Stimulated activated CD4-positive, alpha-beta T cell treated with anti-CD3 and anti-CD28 coated beads, Interleukin-12 subunit alpha, Interleukin-12 subunit beta, amount 100 ng/mL, for 4 hours (primary cell): ENCODE results near the gene GRIK2.

ENCODE experiments used
- DNase-seq: peaks from one replicate; pipeline ENCODE4 v3.0.0-alpha.2; 2020

GRIK2 gene

GRCh38 chr6:101462576-101462975 is 69.1 kb downstream of the GRIK2 start:
- no peak for DNase-seq

- no peak for DNase-seq
These were observed 72.4 kb downstream of the GRIK2 start for GRCh38 chr6:101465863-101466262.

- no peak for DNase-seq
These were observed 83.9 kb downstream of the GRIK2 start for GRCh38 chr6:101477436-101477835.

- no peak for DNase-seq
These were observed 85.4 kb downstream of the GRIK2 start for GRCh38 chr6:101478891-101479290.

GRCh38 chr6:101482606-101483005 is 89.1 kb downstream of the GRIK2 start:
- DNase-seq = no peak

- no peak for DNase-seq
These were observed 91.3 kb downstream of the GRIK2 start for GRCh38 chr6:101484781-101485180.

GRCh38 chr6:101486124-101486523 is 92.6 kb downstream of the GRIK2 start:
- DNase-seq = no peak

- no peak for DNase-seq
These were observed 93.2 kb downstream of the GRIK2 start for GRCh38 chr6:101486726-101487125.

- no peak for DNase-seq
These were observed 95.9 kb downstream of the GRIK2 start for GRCh38 chr6:101489456-101489855.

GRCh38 chr6:101490857-101491256 is 97.3 kb downstream of the GRIK2 start:
- DNase-seq = no peak

GRCh38 chr6:101502818-101503217 is 109.3 kb downstream of the GRIK2 start:
- DNase-seq = no peak

- DNase-seq = no peak
These were observed 116.0 kb downstream of the GRIK2 start for GRCh38 chr6:101509536-101509935.

- DNase-seq = no peak
These were observed 119.7 kb downstream of the GRIK2 start for GRCh38 chr6:101513181-101513580.

GRCh38 chr6:101516578-101516977 is 123.1 kb downstream of the GRIK2 start:
- DNase-seq = no peak

- no peak for DNase-seq
These were observed 124.1 kb downstream of the GRIK2 start for GRCh38 chr6:101517632-101518031.

- no peak for DNase-seq
These were observed 128.7 kb downstream of the GRIK2 start for GRCh38 chr6:101522254-101522653.

GRCh38 chr6:101527467-101527866 is 134.0 kb downstream of the GRIK2 start:
- DNase-seq = no peak

- DNase-seq = no peak
These were observed 135.3 kb downstream of the GRIK2 start for GRCh38 chr6:101528801-101529200.

- no peak for DNase-seq
These were observed 138.0 kb downstream of the GRIK2 start for GRCh38 chr6:101531538-101531937.

- DNase-seq = no peak
These were observed 140.9 kb downstream of the GRIK2 start for GRCh38 chr6:101534386-101534785.

- DNase-seq = no peak
These were observed 141.3 kb downstream of the GRIK2 start for GRCh38 chr6:101534821-101535220.

- no peak for DNase-seq
These were observed 144.3 kb downstream of the GRIK2 start for GRCh38 chr6:101537753-101538316.

- DNase-seq = no peak
These were observed 146.2 kb downstream of the GRIK2 start for GRCh38 chr6:101539510-101540245.

GRCh38 chr6:101541894-101542293 is 148.4 kb downstream of the GRIK2 start:
- DNase-seq = no peak

GRCh38 chr6:101543796-101544195 is 150.3 kb downstream of the GRIK2 start:
- DNase-seq = no peak
